ENCODE data around the gene NAV3.

GRCh38 chr12:77830583-77831351 lies at the start of gene NAV3:
- no peak for TF ChIP-seq EZH2 (IDR thresholded peaks at IDR 0.05; ENCODE audit: borderline replicate concordance, low read depth, low read length, poor library complexity, severe bottlenecking)
- no peak for TF ChIP-seq CTCF (conservative IDR thresholded peaks at IDR 0.05; ENCODE audit: low read depth, low read length)

All from A673 (cell line).